Heart right ventricle (tissue), 16 donors: ENCODE data around the gene GPR4. TPM values are rescaled to one million over a fixed set of nuclear protein-coding genes. Genes with fewer than 3 reads are reported as not detected.

ENCODE experiments used
- ATAC-seq, 8 donors: fragments of 200-7000 bp; cut with Tn5 transposase; one replicate each; pipeline ENCODE4 v1.9.1; 2020; ENCODE audit warnings: mild to moderate bottlenecking in 8 of 8, moderate library complexity in 8 of 8, moderate number of reproducible peaks in 1 of 8
- DNase-seq, 2 donors: peaks; one replicate each; pipeline ENCODE4 v3.0.0-alpha.2; 2020
- H3K27ac ChIP-seq, 10 donors: fragments of 200-600 bp; sonication (generic) in 2 of 10; one replicate each; pipeline versions ENCODE4 v1.5.0 to v1.8.0; 2020 to 2022; ENCODE audit warnings: mild to moderate bottlenecking in 3 of 10
- H3K27me3 ChIP-seq, 7 donors: fragments of 200-600 bp; one replicate each; pipeline ENCODE4 v1.8.0; 2021 to 2022; ENCODE audit warnings: mild to moderate bottlenecking in 2 of 7
- H3K36me3 ChIP-seq, 9 donors: fragments of 200-600 bp; sonication (generic) in 1 of 9; one replicate each; pipeline versions ENCODE4 v1.5.0 to v1.8.0; 2020 to 2022; ENCODE audit warnings: mild to moderate bottlenecking in 2 of 9
- H3K4me1 ChIP-seq, 9 donors: fragments of 200-600 bp; sonication (generic) in 1 of 9; one replicate each; pipeline versions ENCODE4 v1.5.0 to v1.8.0; 2020 to 2022; ENCODE audit warnings: mild to moderate bottlenecking in 4 of 9
- H3K4me3 ChIP-seq, 10 donors: fragments of 200-600 bp; sonication (generic) in 2 of 10; one replicate each; pipeline versions ENCODE4 v1.5.0 to v1.8.0; 2020 to 2022; ENCODE audit warnings: mild to moderate bottlenecking in 7 of 10, moderate library complexity in 2 of 10
- H3K9me3 ChIP-seq, 11 donors: fragments of 200-600 bp in 10 of 11; sonication (generic) in 2 of 11; one replicate each; pipeline versions ENCODE4 v1.5.0 to v1.8.0; 2013 to 2022; ENCODE audit warnings: mild to moderate bottlenecking in 2 of 11, control low read depth in 1 of 11, moderate library complexity in 1 of 11
- WGBS, 2 donors: extraction: QIAGEN DNeasy Blood & Tissue Kit; methylation state at CpG; one replicate each; pipeline ENCODE4 v1.1.7; 2013; ENCODE audit warnings: inconsistent platforms in 1 of 2; 5-methylcytosine and 5-hydroxymethylcytosine counted together
- intact Hi-C, 10 donors: fragments of 100-400 bp; cut with DNase I; formaldehyde crosslinking; loops; one replicate each; pipeline versions ENCODE4 v1.11.1 to v1.14.2; 2022
- polyA plus RNA-seq, 2 donors: library from polyadenylated mRNA; stranded (reverse); fragments of 200-250 nt; gene quantifications; one replicate each; pipeline ENCODE4 v1.2.3, GENCODE V29; 2013
- total RNA-seq, 10 donors: library from RNA; stranded (reverse); fragmentation: NEBNext Ultra II Directional in 3 of 10; extraction: Animal tissue kit (Norgen Biotek cat#: 25700) in 3 of 10; gene quantifications; one replicate each; pipeline versions ENCODE4 v1.2.1 to v1.2.4, GENCODE V29; 2021 to 2023
- TF ChIP-seq, protein P1 (sequence below), 9 donors: fragments of 200-600 bp; sonication (generic) in 2 of 9; IDR thresholded peaks; one replicate each; pipeline versions ENCODE4 v1.5.0 to v1.8.0; 2021 to 2022; ENCODE audit warnings: antibody characterized with exemption in 9 of 9, mild to moderate bottlenecking in 5 of 9, moderate library complexity in 1 of 9
- donor health status: Arrhythmogenic right ventricular cardiomyopathy.
- donor health status: ischemic (EF 13 %, LVEDD 7.1; RV severe dilation, severe dysfunction).
- donor health status: healthy with polysubstance abuse.
- donor health status: DM: no; HTN: yes; CAD: no.
- donor health status: DM: no; HTN: no; CAD: no.
- donor health status: ischemic (EF 25% LVEDD 6.9; RV normal size, moderate dysfunction).
- donor health status: ischemic (EF 25% LVEDD 5.7; RV mildly dilated, moderate dysfunction).
- donor health status: healthy.
- donor health status: DM: yes; HTN: yes; CAD: no.
- donor health status: Ischemic cardiomyopathy.
- donor health status: ischemic (EF 35%, LVEDD 5.7; RV mildly dilated, moderate dysfunction).
- donor health status: nonischemic (EF 11% LVEDD 7.7; RV severe dilation, severe dysfunction).
- donor health status: DM: yes; HTN: yes; CAD: no.
- donor health status: PGD.
- donor health status: ischemic (EF 29% LVEDD 5.4; RV normal size, mild dysfunction).
- donor health status: nonischemic (EF 23%, LVEDD 6.1; RV moderate dilation, normal function).

Gene GPR4
- total and polyA plus RNA-seq, 12 donors: 2.3 to 29.4 (median 5.6) TPM

DNA sequence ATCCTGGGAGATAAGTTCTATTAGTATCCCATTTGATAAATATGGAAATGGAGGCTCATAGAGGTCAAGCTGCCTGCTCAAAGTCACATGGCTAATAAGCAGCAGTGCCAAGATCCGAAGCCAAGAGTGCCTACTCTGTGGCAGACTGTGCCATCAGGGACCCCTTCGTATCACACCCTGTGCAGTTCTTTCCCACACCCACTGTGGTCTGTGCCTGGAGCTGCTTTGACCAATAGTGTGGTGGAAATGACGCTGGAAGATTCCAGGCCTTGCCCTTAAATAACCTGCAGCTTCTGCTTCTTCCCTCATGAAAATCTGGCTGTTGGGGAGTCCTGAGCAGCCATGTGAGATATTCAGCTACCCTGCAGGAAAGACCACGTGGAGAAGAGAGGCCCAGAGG, 27.5 kb downstream of the GPR4 start:
- intact Hi-C loops: loop anchor here in 1 of 10 donors (5.0 kb wide), 1 partner anchor 67 kb away; the partner anchor contains the start of gene VASP

DNA sequence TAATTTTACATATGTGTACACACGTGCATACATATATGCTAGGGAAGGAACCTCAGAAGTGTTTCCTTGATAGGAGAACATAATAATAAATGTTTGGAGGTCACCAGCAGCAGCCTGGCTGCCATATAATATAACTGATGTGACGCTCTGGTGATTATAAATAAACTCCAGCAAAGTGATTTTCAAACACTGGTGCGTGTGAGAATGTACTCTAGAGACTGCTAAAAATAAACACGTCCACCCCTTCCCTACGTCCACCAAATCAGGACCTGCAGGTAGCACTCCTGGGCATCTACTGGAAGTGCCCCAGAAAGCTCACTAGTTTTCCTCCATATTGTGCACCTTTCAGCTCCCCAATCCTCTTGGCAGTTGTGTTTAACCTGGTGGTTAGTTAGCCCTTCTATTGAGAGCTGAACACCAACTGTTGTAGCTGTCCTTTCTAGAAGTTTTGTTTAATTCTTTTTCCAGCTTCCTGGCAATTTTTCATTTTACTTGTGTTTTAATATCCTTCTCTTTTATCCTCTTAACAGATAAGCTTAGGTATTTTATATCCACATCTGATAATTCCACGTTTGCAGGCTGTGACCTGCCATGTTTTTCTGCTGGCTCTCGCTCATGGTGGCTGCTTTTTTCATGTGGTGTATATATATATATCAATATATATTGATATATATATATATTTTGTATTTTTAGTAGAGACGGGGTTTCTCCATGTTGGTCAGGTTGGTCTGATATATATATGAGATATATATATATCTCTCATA, 30.4 kb downstream of the GPR4 start:
- 56 to 68% methylated on average over 8 of the region's 8 CpGs for WGBS, 2 donors
- H3K27me3 ChIP-seq: no peaks in the 10 kb centered on the region
- peaks cover 0 to 5% (median 0%) of the 10 kb centered on the region in 11 donors for H3K9me3 ChIP-seq
- peak in 5 of 8 donors; percentile 16 to 61 (median 26) for ATAC-seq
- H3K4me1 ChIP-seq: peaks cover 2 to 57% (median 33%) of the 10 kb centered on the region in 9 donors
- H3K36me3 ChIP-seq: peaks cover 0 to 4% (median 0%) of the 10 kb centered on the region in 9 donors
- H3K4me3 ChIP-seq: no peak overlapping the region
- intact Hi-C loops: loop anchor here in 2 of 10 donors (2.0 to 5.0 kb wide), 2 partner anchors 49 to 64 kb away; partner anchors contain the start of gene VASP (in 1 of the 2)
- peak overlapping the region in 7 of 10 donors; percentile 18 to 75 (median 57) for H3K27ac ChIP-seq
- TF ChIP-seq, protein P1, sequence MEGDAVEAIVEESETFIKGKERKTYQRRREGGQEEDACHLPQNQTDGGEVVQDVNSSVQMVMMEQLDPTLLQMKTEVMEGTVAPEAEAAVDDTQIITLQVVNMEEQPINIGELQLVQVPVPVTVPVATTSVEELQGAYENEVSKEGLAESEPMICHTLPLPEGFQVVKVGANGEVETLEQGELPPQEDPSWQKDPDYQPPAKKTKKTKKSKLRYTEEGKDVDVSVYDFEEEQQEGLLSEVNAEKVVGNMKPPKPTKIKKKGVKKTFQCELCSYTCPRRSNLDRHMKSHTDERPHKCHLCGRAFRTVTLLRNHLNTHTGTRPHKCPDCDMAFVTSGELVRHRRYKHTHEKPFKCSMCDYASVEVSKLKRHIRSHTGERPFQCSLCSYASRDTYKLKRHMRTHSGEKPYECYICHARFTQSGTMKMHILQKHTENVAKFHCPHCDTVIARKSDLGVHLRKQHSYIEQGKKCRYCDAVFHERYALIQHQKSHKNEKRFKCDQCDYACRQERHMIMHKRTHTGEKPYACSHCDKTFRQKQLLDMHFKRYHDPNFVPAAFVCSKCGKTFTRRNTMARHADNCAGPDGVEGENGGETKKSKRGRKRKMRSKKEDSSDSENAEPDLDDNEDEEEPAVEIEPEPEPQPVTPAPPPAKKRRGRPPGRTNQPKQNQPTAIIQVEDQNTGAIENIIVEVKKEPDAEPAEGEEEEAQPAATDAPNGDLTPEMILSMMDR (IDR thresholded peaks at IDR 0.05): no peak
- no peak for DNase-seq

More for the DNA sequence above, 27.5 kb downstream of the GPR4 start:
- TF ChIP-seq, protein P1 (IDR thresholded peaks at IDR 0.05): no peak
- H3K9me3 ChIP-seq: peaks cover 0 to 5% (median 0%) of the 10 kb centered on the region in 11 donors
- DNase-seq (no peak), ATAC-seq (peak in 5 of 8 donors; percentile 36 to 66 (median 47))
- H3K27me3 ChIP-seq: no peaks in the 10 kb centered on the region
- peaks cover 0 to 4% (median 0%) of the 10 kb centered on the region in 9 donors for H3K36me3 ChIP-seq
- 42 to 50% methylated on average over 4 of the region's 4 CpGs for WGBS, 2 donors
- H3K27ac ChIP-seq: peak overlapping the region in 8 of 10 donors; percentile 53 to 80 (median 72)
- no peak overlapping the region for H3K4me3 ChIP-seq
- H3K4me1 ChIP-seq: peaks cover 3 to 70% (median 25%) of the 10 kb centered on the region in 9 donors

DNA sequence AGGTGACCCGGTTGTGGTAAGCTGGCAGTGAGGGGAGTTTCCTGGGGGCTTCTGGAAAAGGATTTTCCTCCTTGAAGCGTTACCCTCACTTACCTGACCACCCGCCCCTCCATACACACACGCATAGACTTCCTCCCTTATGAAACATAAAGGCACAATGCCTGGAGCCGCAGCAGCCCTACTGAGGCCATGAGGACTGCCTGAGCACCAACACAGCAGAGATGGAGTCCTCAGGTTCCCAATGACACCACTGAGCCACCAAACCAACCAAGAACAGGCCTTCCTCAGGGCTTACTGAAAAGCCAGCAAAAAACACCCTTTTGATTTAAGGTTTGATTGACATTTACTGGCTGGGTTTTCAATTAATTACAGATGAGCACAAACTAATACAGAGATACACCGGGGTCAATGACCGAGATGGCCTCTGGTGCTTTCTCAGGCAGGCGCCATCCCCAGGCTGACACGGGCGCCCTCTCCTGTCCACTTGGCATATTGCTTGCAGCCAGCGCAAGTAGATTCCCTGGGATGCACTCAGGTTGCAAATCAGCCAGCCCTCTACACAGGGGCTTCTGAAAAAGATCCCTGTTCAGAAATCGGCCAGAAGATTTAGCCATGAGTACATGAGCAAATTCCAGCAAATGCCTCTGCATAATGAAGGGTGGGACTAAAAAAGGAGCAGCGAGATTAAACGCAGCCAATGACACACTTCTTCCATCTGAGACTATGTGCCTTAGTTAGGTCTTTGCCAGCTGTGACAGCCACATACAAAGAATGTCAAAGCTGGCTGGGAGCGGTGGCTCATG, 32.2 kb downstream of the GPR4 start:
- Histone ChIP-seq H3K36me3 (peaks cover 0 to 4% (median 0%) of the 10 kb centered on the region in 9 donors), H3K9me3 (peaks cover 0 to 5% (median 0%) of the 10 kb centered on the region in 11 donors), H3K27me3 (no peaks in the 10 kb centered on the region), H3K4me3 (no peak overlapping the region), H3K4me1 (peaks cover 2 to 43% (median 27%) of the 10 kb centered on the region in 9 donors), H3K27ac (peak overlapping the region; percentile 4 to 84 (median 69))
- 54% methylated on average over 15 of the region's 15 CpGs for WGBS, 2 donors
- intact Hi-C loops: loop anchor here in 4 of 10 donors (1.0 to 5.0 kb wide), 4 partner anchors 43 to 63 kb away; partner anchors contain the start of gene VASP (in 1 of the 4)
- TF ChIP-seq, protein P1 (IDR thresholded peaks at IDR 0.05): peak; percentile 65 to 80 (median 74)
- DNase-seq: peak; percentile 45 to 73
- ATAC-seq: peak; percentile 61 to 83 (median 72)

DNA sequence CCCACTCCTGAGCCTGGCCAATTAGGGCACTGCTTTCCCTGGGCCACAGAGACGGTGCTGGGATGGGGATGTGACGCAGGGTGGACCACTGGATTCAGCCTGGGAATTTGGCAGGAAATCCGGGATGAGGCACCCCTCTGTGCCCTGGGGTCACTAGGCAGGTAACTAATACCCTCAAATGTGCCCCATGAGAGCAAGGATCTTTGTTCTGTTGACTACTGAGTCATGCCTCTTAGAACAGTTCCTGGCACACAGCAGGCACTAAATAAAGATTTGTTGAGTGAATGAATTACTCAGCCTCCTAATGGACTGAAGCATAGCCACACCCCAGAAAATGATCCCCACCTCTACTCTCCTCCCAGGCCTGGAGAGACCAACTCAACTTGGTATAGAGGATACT, 33.3 kb downstream of the GPR4 start:
- intact Hi-C loops: loop anchor here in 1 of 10 donors (5.0 kb wide), 1 partner anchor 41 kb away; no protein-coding TSS in a partner anchor
- no peaks in the 10 kb centered on the region for H3K27me3 ChIP-seq
- H3K27ac ChIP-seq: peak overlapping the region; percentile 33 to 84 (median 69)
- WGBS, 2 donors: 84 to 89% methylated on average over 3 of the region's 3 CpGs
- H3K4me3 ChIP-seq: no peak overlapping the region
- ATAC-seq (peak in 7 of 8 donors; percentile 41 to 82 (median 77)), DNase-seq (no peak)
- peaks cover 0 to 5% (median 0%) of the 10 kb centered on the region in 11 donors for H3K9me3 ChIP-seq
- H3K4me1 ChIP-seq: peaks cover 2 to 33% (median 22%) of the 10 kb centered on the region in 9 donors
- peaks cover 0 to 4% (median 0%) of the 10 kb centered on the region in 9 donors for H3K36me3 ChIP-seq
- TF ChIP-seq, protein P1 (IDR thresholded peaks at IDR 0.05): no peak
